K562 treated with DMSO at 1 percent for 12 hours (cell line): ENCODE results near the gene ZNF678. TPM values are rescaled to one million over a fixed set of nuclear protein-coding genes. Genes with fewer than 3 reads are reported as not detected.

Experiments
- total RNA-seq: library from RNA; unstranded; fragments of 300-600 nt; gene quantifications from 2 replicates; pipeline ENCODE4 v1.2.3, GENCODE V29; 2022; ENCODE audit not compliant: insufficient read depth

The ZNF678 gene
- total RNA-seq, result 0.61 and 8.9 TPM in 2 replicates

DNA sequence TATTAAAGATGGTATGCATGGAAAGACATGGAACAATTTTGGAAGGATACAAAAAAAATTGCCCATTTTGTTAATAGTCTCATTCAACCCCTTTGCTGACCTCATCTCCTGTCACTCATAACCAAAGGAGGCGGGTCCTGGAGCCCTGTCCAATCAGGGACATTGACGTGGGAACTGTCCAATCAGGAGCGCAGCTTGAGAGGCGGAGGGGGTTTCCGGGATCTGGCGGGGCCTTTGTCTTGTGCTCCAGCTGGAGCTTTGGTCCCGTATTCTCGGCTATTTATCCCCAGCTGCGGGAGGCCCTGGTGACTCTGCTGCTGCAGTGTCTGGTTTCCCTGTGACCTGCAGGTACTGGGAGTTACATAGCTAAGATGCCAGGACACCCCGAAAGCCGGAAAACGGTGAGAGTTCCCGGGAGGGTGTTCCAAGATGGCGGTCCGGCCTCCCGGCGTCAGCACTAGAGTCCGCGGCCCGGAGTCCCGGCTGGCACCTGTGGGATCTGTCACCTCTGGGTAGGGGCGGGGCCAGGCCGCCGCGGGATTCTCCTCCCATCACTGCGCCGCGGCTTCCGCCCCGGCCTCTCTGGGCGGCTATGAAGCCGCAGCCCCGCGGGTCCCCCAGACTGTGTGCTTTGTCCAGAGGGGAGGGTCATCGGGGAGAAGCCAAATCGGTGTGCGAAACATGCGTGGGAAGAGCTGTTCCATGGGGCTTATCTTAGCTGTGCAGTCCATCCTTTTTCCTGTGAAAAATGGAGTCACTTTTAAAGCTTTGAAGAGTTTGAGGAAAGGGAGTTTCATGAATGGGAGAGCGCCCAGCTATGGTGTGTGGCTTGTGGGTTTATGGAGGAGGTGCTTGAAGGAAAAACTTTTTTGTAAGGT is at the start of gene ZNF678:
Gene ZNF678 (plus strand): TSS at position 233 of the 878 bp plus-strand sequence. CDS start 87,436 bp downstream, outside the sequence.

Other genes starting within 250 kb of the ZNF678 start
- 7.2 and 36.2 TPM in 2 replicates for gene CDC42BPA, start 245.1 kb upstream of the ZNF678 start, total RNA-seq
- gene JMJD4, start 171.7 kb downstream of the ZNF678 start, total RNA-seq, result 14.4 and 14.5 TPM in 2 replicates
- gene SNAP47, start 171.9 kb downstream of the ZNF678 start, total RNA-seq, result 49.4 and 52.7 TPM in 2 replicates